Activated naive CD8-positive, alpha-beta T cell treated with anti-CD3 and anti-CD28 coated beads, Interleukin-2, amount 10 ng/mL, durations not matched to agents 7 days and 5 days (primary cell): Measurements from ENCODE around the gene KCNG1. TPM values are rescaled to one million over a fixed set of nuclear protein-coding genes. Genes with fewer than 3 reads are reported as not detected.
"Not testable (repeated sequence)": the region's sequence is repeated elsewhere in the genome, so short reads cannot be mapped to it uniquely, and the experiment has no call there.

ENCODE experiments used
- ATAC-seq: fragments of 150-1000 bp; cut with Tn5 transposase; one replicate; pipeline ENCODE4 v1.10.0; 2021; ENCODE audit warnings: low read depth, moderate library complexity
- POLR2A ChIA-PET: fragments of 350-600 bp; sonication (Branson Sonifier 250); formaldehyde crosslinking; loops from one replicate; lab custom pipeline; 2021; ENCODE audit warnings: antibody characterized with exemption; lab: Charles Lee
- DNase-seq: peaks from one replicate; pipeline ENCODE4 v3.0.0; 2021
- H3K27ac Mint-ChIP-seq: one replicate; pipeline ENCODE4 v1.8.0; 2022; ENCODE audit warnings: mild to moderate bottlenecking, mixed read lengths
- H3K27me3 Mint-ChIP-seq: one replicate; pipeline ENCODE4 v1.8.0; 2022; ENCODE audit warnings: mild to moderate bottlenecking, moderate library complexity, mixed read lengths
- H3K36me3 Mint-ChIP-seq: one replicate; pipeline ENCODE4 v1.8.0; 2021; ENCODE audit warnings: mild to moderate bottlenecking, mixed read lengths
- H3K4me1 Mint-ChIP-seq: one replicate; pipeline ENCODE4 v1.8.0; 2021; ENCODE audit warnings: mixed read lengths
- H3K4me3 Mint-ChIP-seq: one replicate; pipeline ENCODE4 v1.8.0; 2022; ENCODE audit warnings: mild to moderate bottlenecking, moderate library complexity, mixed read lengths
- H3K9me3 Mint-ChIP-seq: one replicate; pipeline ENCODE4 v1.8.0; 2021; ENCODE audit warnings: mixed read lengths
- total RNA-seq, 2 experiments: library from RNA; stranded (reverse); gene quantifications; one replicate each; pipeline ENCODE4 v1.2.3, GENCODE V29; 2021

KCNG1 gene
- total RNA-seq, 2 experiments from 2014 or later: not detected

- H3K36me3 Mint-ChIP-seq, POLR2A ChIA-PET, ATAC-seq, H3K27ac Mint-ChIP-seq, DNase-seq, H3K4me3 Mint-ChIP-seq, H3K27me3 Mint-ChIP-seq, H3K9me3 Mint-ChIP-seq, H3K4me1 Mint-ChIP-seq: not testable (repeated sequence)
Observed at GRCh38 chr20:51045492-51045891, 22.6 kb upstream of the KCNG1 start.

GRCh38 chr20:51044796-51045195 lies 21.9 kb upstream of the KCNG1 start:
- Mint-ChIP-seq H3K4me1 (no peaks in the 10 kb centered on the region), H3K27ac (no peak overlapping the region), H3K27me3 (peaks cover 3% of the 10 kb centered on the region), H3K9me3 (no peaks in the 10 kb centered on the region), H3K36me3 (no peaks in the 10 kb centered on the region), H3K4me3 (no peak overlapping the region)
- no peak for ATAC-seq
- no peak for DNase-seq
- POLR2A ChIA-PET: no interaction called here

DNA sequence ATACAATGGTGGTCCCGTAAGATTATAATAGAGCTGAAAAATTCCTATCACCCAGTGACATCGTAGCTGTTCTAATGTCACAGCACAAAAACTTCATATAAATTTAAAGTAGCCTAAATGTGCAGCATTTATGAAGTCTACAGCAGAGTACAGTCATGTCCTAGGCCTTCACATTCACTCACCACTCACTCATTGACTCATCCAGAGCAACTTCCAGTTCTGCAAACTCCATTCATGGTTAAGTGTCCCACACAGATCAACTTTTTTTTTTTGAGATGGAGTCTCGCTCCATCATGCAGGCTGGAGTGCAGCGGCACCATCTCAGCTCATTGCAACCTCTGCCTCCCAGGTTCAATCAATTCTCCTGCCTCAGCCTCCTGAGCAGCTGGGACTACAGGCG lies 20.9 kb upstream of the KCNG1 start:
- DNase-seq (no peak), ATAC-seq (no peak)
- Mint-ChIP-seq H3K9me3 (no peaks in the 10 kb centered on the region), H3K27me3 (peaks cover 3% of the 10 kb centered on the region), H3K27ac (no peak overlapping the region), H3K4me3 (no peak overlapping the region), H3K36me3 (no peaks in the 10 kb centered on the region), H3K4me1 (no peaks in the 10 kb centered on the region)
- POLR2A ChIA-PET: no interaction called here

- peaks cover 3% of the 10 kb centered on the region for H3K27me3 Mint-ChIP-seq
- no peaks in the 10 kb centered on the region for H3K36me3 Mint-ChIP-seq
- no peak for ATAC-seq
- no peak overlapping the region for H3K4me3 Mint-ChIP-seq
- H3K4me1 Mint-ChIP-seq: no peaks in the 10 kb centered on the region
- H3K9me3 Mint-ChIP-seq: no peaks in the 10 kb centered on the region
- no peak overlapping the region for H3K27ac Mint-ChIP-seq
- DNase-seq: no peak
- POLR2A ChIA-PET: no interaction called here
Observed at GRCh38 chr20:51042657-51043247, 19.8 kb upstream of the KCNG1 start.

- H3K4me1 Mint-ChIP-seq: no peaks in the 10 kb centered on the region
- DNase-seq (no peak), ATAC-seq (no peak)
- H3K36me3 Mint-ChIP-seq: no peaks in the 10 kb centered on the region
- H3K4me3 Mint-ChIP-seq: no peak overlapping the region
- no peak overlapping the region for H3K27ac Mint-ChIP-seq
- H3K27me3 Mint-ChIP-seq: peaks cover 3% of the 10 kb centered on the region
- no peaks in the 10 kb centered on the region for H3K9me3 Mint-ChIP-seq
- POLR2A ChIA-PET: no interaction called here
Observed at GRCh38 chr20:51042064-51042463, 19.2 kb upstream of the KCNG1 start.

GRCh38 chr20:51037532-51038115 lies 14.7 kb upstream of the KCNG1 start:
- POLR2A ChIA-PET: interaction anchor here (0.6 kb wide), 1 partner anchor 643 kb away, joined by 3 read pairs; no protein-coding TSS in a partner anchor
- Mint-ChIP-seq H3K27ac (no peak overlapping the region), H3K27me3 (no peaks in the 10 kb centered on the region), H3K36me3 (no peaks in the 10 kb centered on the region), H3K4me1 (no peaks in the 10 kb centered on the region), H3K4me3 (no peak overlapping the region), H3K9me3 (no peaks in the 10 kb centered on the region)
- ATAC-seq (no peak), DNase-seq (no peak)

- H3K4me3 Mint-ChIP-seq: no peak overlapping the region
- POLR2A ChIA-PET: no interaction called here
- H3K27ac Mint-ChIP-seq: no peak overlapping the region
- no peaks in the 10 kb centered on the region for H3K4me1 Mint-ChIP-seq
- no peaks in the 10 kb centered on the region for H3K36me3 Mint-ChIP-seq
- DNase-seq: no peak
- ATAC-seq: no peak
- peaks cover 6% of the 10 kb centered on the region for H3K27me3 Mint-ChIP-seq
- H3K9me3 Mint-ChIP-seq: peaks cover 3% of the 10 kb centered on the region
Observed at GRCh38 chr20:51036827-51037531, 14.1 kb upstream of the KCNG1 start.

DNA sequence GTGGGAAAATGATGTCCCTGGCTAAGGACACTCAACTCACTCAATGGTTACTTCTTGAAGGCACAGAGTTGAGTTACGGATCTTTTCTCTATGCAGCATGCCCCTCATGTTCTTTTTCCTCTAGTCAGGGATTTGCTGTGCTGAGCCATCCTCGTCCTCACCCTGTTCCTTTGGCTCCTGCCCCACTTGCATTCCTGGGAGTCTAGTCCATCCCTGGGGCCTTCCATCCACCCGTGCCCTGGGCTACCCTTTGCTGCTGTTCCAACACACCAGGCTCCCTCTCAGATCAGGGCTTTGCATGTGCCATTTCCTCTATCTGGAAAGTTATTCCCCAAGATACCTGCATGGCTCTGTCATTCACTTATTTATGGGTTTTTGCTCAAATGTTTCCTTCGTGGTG lies 13.3 kb upstream of the KCNG1 start:
- no peak overlapping the region for H3K27ac Mint-ChIP-seq
- no peak overlapping the region for H3K4me3 Mint-ChIP-seq
- peaks cover 8% of the 10 kb centered on the region for H3K9me3 Mint-ChIP-seq
- no peak for DNase-seq
- POLR2A ChIA-PET: no interaction called here
- peaks cover 6% of the 10 kb centered on the region for H3K27me3 Mint-ChIP-seq
- ATAC-seq: no peak
- H3K36me3 Mint-ChIP-seq: no peaks in the 10 kb centered on the region
- no peaks in the 10 kb centered on the region for H3K4me1 Mint-ChIP-seq

- POLR2A ChIA-PET: no interaction called here
- Mint-ChIP-seq H3K27me3 (peaks cover 12% of the 10 kb centered on the region), H3K4me1 (no peaks in the 10 kb centered on the region), H3K9me3 (peaks cover 8% of the 10 kb centered on the region), H3K27ac (no peak overlapping the region), H3K4me3 (no peak overlapping the region), H3K36me3 (no peaks in the 10 kb centered on the region)
- DNase-seq (no peak), ATAC-seq (no peak)
Observed at GRCh38 chr20:51034988-51035656, 12.2 kb upstream of the KCNG1 start.

GRCh38 chr20:51034476-51034875 lies 11.6 kb upstream of the KCNG1 start:
- no peak for ATAC-seq
- no peak overlapping the region for H3K4me3 Mint-ChIP-seq

GRCh38 chr20:51029963-51030920 lies 7.3 kb upstream of the KCNG1 start:
- ATAC-seq: no peak
- POLR2A ChIA-PET: no interaction called here
- no peak overlapping the region for H3K4me3 Mint-ChIP-seq
- H3K27ac Mint-ChIP-seq: no peak overlapping the region
- H3K4me1 Mint-ChIP-seq: no peaks in the 10 kb centered on the region
- DNase-seq: no peak
- H3K9me3 Mint-ChIP-seq: peaks cover 8% of the 10 kb centered on the region
- no peaks in the 10 kb centered on the region for H3K36me3 Mint-ChIP-seq
- peaks cover 42% of the 10 kb centered on the region for H3K27me3 Mint-ChIP-seq

More at GRCh38 chr20:51034476-51034875, 11.6 kb upstream of the KCNG1 start:
- H3K4me1 Mint-ChIP-seq: no peaks in the 10 kb centered on the region
- no peak for DNase-seq
- POLR2A ChIA-PET: no interaction called here
- H3K27ac Mint-ChIP-seq: no peak overlapping the region
- H3K36me3 Mint-ChIP-seq: no peaks in the 10 kb centered on the region
- peaks cover 8% of the 10 kb centered on the region for H3K9me3 Mint-ChIP-seq
- peaks cover 12% of the 10 kb centered on the region for H3K27me3 Mint-ChIP-seq

- Mint-ChIP-seq H3K9me3 (peaks cover 8% of the 10 kb centered on the region), H3K27me3 (peaks cover 49% of the 10 kb centered on the region), H3K36me3 (no peaks in the 10 kb centered on the region), H3K4me1 (no peaks in the 10 kb centered on the region), H3K27ac (no peak overlapping the region), H3K4me3 (no peak overlapping the region)
- POLR2A ChIA-PET: no interaction called here
- ATAC-seq (no peak), DNase-seq (no peak)
Observed at GRCh38 chr20:51029556-51029955, 6.6 kb upstream of the KCNG1 start.
